IgD-negative memory B cell (primary cell): ENCODE results near the gene DOCK9. TPM values are rescaled to one million over a fixed set of nuclear protein-coding genes. Genes with fewer than 3 reads are reported as not detected.
A peak's percentile ranks its signal among the peaks of the same experiment; 100 is the strongest.

Experiments used
- H3K27ac Mint-ChIP-seq, 3 donors: one replicate each; pipeline ENCODE4 v1.8.0; 2020 to 2022; ENCODE audit warnings: mild to moderate bottlenecking in 3 of 3, mixed read lengths in 3 of 3, moderate library complexity in 1 of 3
- H3K27me3 Mint-ChIP-seq: one replicate; pipeline ENCODE4 v1.8.0; 2021; ENCODE audit warnings: mixed read lengths
- H3K36me3 Mint-ChIP-seq: one replicate; pipeline ENCODE4 v1.8.0; 2020; ENCODE audit warnings: mild to moderate bottlenecking, mixed read lengths
- H3K4me1 Mint-ChIP-seq, 3 donors: one replicate each; pipeline ENCODE4 v1.8.0; 2020 to 2022; ENCODE audit warnings: mixed read lengths in 3 of 3, mild to moderate bottlenecking in 1 of 3
- H3K4me3 Mint-ChIP-seq, 4 donors: one replicate each; pipeline ENCODE4 v1.8.0; 2020 to 2022; ENCODE audit warnings: mild to moderate bottlenecking in 4 of 4, mixed read lengths in 4 of 4, moderate library complexity in 3 of 4
- H3K9me3 Mint-ChIP-seq, 3 donors: one replicate each; pipeline ENCODE4 v1.8.0; 2020 to 2021; ENCODE audit warnings: mixed read lengths in 3 of 3, mild to moderate bottlenecking in 1 of 3
- polyA plus RNA-seq: library from polyadenylated mRNA; unstranded; fragments of 300-500 nt; fragmentation: Illumina TruSeq; gene quantifications from one replicate; pipeline ENCODE4 v1.2.3, GENCODE V29; 2021

The DOCK9 gene
- polyA plus RNA-seq, 1 donor from 2014 or later, result 4.1 TPM

GRCh38 chr13:98775844-98776598, 201.8 kb downstream of the DOCK9 start:
- Mint-ChIP-seq H3K27ac (no peak overlapping the region), H3K4me1 (peaks cover 0 to 4% (median 0%) of the 10 kb centered on the region in 3 donors), H3K27me3 (peaks cover 6% of the 10 kb centered on the region), H3K9me3 (peaks cover 0 to 3% (median 0%) of the 10 kb centered on the region in 3 donors), H3K36me3 (no peaks in the 10 kb centered on the region), H3K4me3 (no peak overlapping the region)

GRCh38 chr13:98775386-98775785, 202.5 kb downstream of the DOCK9 start:
- Mint-ChIP-seq H3K4me1 (peaks cover 0 to 2% (median 0%) of the 10 kb centered on the region in 3 donors), H3K27me3 (peaks cover 6% of the 10 kb centered on the region), H3K4me3 (no peak overlapping the region), H3K27ac (no peak overlapping the region), H3K36me3 (no peaks in the 10 kb centered on the region), H3K9me3 (peaks cover 0 to 3% (median 0%) of the 10 kb centered on the region in 3 donors)

- Mint-ChIP-seq H3K27me3 (peaks cover 6% of the 10 kb centered on the region), H3K9me3 (peaks cover 0 to 3% (median 0%) of the 10 kb centered on the region in 3 donors), H3K4me3 (no peak overlapping the region), H3K36me3 (no peaks in the 10 kb centered on the region), H3K27ac (no peak overlapping the region), H3K4me1 (peaks cover 0 to 2% (median 0%) of the 10 kb centered on the region in 3 donors)
Observed at GRCh38 chr13:98774776-98775175, 203.1 kb downstream of the DOCK9 start.

GRCh38 chr13:98773921-98774320, 203.9 kb downstream of the DOCK9 start:
- peaks cover 0 to 2% (median 0%) of the 10 kb centered on the region in 3 donors for H3K4me1 Mint-ChIP-seq
- no peak overlapping the region for H3K4me3 Mint-ChIP-seq
- no peaks in the 10 kb centered on the region for H3K36me3 Mint-ChIP-seq
- peaks cover 0 to 3% (median 2%) of the 10 kb centered on the region in 3 donors for H3K9me3 Mint-ChIP-seq
- H3K27ac Mint-ChIP-seq, result no peak overlapping the region
- H3K27me3 Mint-ChIP-seq, result peaks cover 6% of the 10 kb centered on the region

GRCh38 chr13:98772794-98773452, 204.9 kb downstream of the DOCK9 start:
- Mint-ChIP-seq H3K4me1 (peaks cover 0 to 2% (median 0%) of the 10 kb centered on the region in 3 donors), H3K4me3 (peak overlapping the region in 1 of 4 donors; percentile 59), H3K27me3 (peaks cover 3% of the 10 kb centered on the region), H3K36me3 (no peaks in the 10 kb centered on the region), H3K9me3 (peaks cover 0 to 3% (median 2%) of the 10 kb centered on the region in 3 donors), H3K27ac (no peak overlapping the region)

- H3K27me3 Mint-ChIP-seq, result peaks cover 2% of the 10 kb centered on the region
- no peaks in the 10 kb centered on the region for H3K36me3 Mint-ChIP-seq
- no peak overlapping the region for H3K4me3 Mint-ChIP-seq
- peaks cover 0 to 2% (median 0%) of the 10 kb centered on the region in 3 donors for H3K4me1 Mint-ChIP-seq
- peaks cover 0 to 2% (median 0%) of the 10 kb centered on the region in 3 donors for H3K9me3 Mint-ChIP-seq
- H3K27ac Mint-ChIP-seq, result no peak overlapping the region
Observed at GRCh38 chr13:98771838-98772611, 205.8 kb downstream of the DOCK9 start.

- Mint-ChIP-seq H3K27ac (no peak overlapping the region), H3K27me3 (peaks cover 5% of the 10 kb centered on the region), H3K4me3 (no peak overlapping the region), H3K36me3 (no peaks in the 10 kb centered on the region), H3K9me3 (peaks cover 0 to 2% (median 0%) of the 10 kb centered on the region in 3 donors), H3K4me1 (no peaks in the 10 kb centered on the region)
Observed at GRCh38 chr13:98769736-98770135, 208.1 kb downstream of the DOCK9 start.

GRCh38 chr13:98768522-98768921, 209.3 kb downstream of the DOCK9 start:
- Mint-ChIP-seq H3K27ac (no peak overlapping the region), H3K4me3 (no peak overlapping the region), H3K9me3 (peaks cover 0 to 2% (median 0%) of the 10 kb centered on the region in 3 donors), H3K4me1 (no peaks in the 10 kb centered on the region), H3K36me3 (no peaks in the 10 kb centered on the region), H3K27me3 (peaks cover 5% of the 10 kb centered on the region)

- peaks cover 0 to 2% (median 2%) of the 10 kb centered on the region in 3 donors for H3K9me3 Mint-ChIP-seq
- H3K36me3 Mint-ChIP-seq, result no peaks in the 10 kb centered on the region
- no peak overlapping the region for H3K4me3 Mint-ChIP-seq
- peaks cover 5% of the 10 kb centered on the region for H3K27me3 Mint-ChIP-seq
- H3K4me1 Mint-ChIP-seq, result no peaks in the 10 kb centered on the region
- H3K27ac Mint-ChIP-seq, result no peak overlapping the region
Observed at GRCh38 chr13:98766697-98767096, 211.2 kb downstream of the DOCK9 start.

GRCh38 chr13:98765996-98766519, 211.8 kb downstream of the DOCK9 start:
- H3K4me1 Mint-ChIP-seq, result peaks cover 0 to 3% (median 0%) of the 10 kb centered on the region in 3 donors
- no peak overlapping the region for H3K4me3 Mint-ChIP-seq
- H3K9me3 Mint-ChIP-seq, result peaks cover 2 to 4% (median 2%) of the 10 kb centered on the region in 3 donors
- peaks cover 5% of the 10 kb centered on the region for H3K27me3 Mint-ChIP-seq
- no peak overlapping the region for H3K27ac Mint-ChIP-seq
- no peaks in the 10 kb centered on the region for H3K36me3 Mint-ChIP-seq

GRCh38 chr13:98761986-98762616, 215.8 kb downstream of the DOCK9 start:
- H3K36me3 Mint-ChIP-seq, result peaks cover 2% of the 10 kb centered on the region
- H3K27ac Mint-ChIP-seq, result no peak overlapping the region
- peaks cover 2 to 6% (median 5%) of the 10 kb centered on the region in 3 donors for H3K9me3 Mint-ChIP-seq
- no peak overlapping the region for H3K4me3 Mint-ChIP-seq
- H3K4me1 Mint-ChIP-seq, result peaks cover 0 to 3% (median 0%) of the 10 kb centered on the region in 3 donors
- peaks cover 8% of the 10 kb centered on the region for H3K27me3 Mint-ChIP-seq

GRCh38 chr13:98761126-98761985, 216.5 kb downstream of the DOCK9 start:
- Mint-ChIP-seq H3K9me3 (peaks cover 2 to 6% (median 5%) of the 10 kb centered on the region in 3 donors), H3K27me3 (peaks cover 6% of the 10 kb centered on the region), H3K4me1 (peaks cover 0 to 3% (median 0%) of the 10 kb centered on the region in 3 donors), H3K36me3 (peaks cover 2% of the 10 kb centered on the region), H3K4me3 (peak overlapping the region in 3 of 4 donors; percentile 14 to 54 (median 26)), H3K27ac (no peak overlapping the region)

GRCh38 chr13:98755729-98756128, 222.1 kb downstream of the DOCK9 start:
- no peak overlapping the region for H3K4me3 Mint-ChIP-seq
- peaks cover 2% of the 10 kb centered on the region for H3K36me3 Mint-ChIP-seq
- H3K27ac Mint-ChIP-seq, result no peak overlapping the region
- peaks cover 29% of the 10 kb centered on the region for H3K27me3 Mint-ChIP-seq
- peaks cover 0 to 2% (median 0%) of the 10 kb centered on the region in 3 donors for H3K4me1 Mint-ChIP-seq
- H3K9me3 Mint-ChIP-seq, result peaks cover 6 to 7% (median 6%) of the 10 kb centered on the region in 3 donors
